Measurements from ENCODE around the gene MELK. TPM values are rescaled to one million over a fixed set of nuclear protein-coding genes. Genes with fewer than 3 reads are reported as not detected.
A peak's percentile ranks its signal among the peaks of the same experiment; 100 is the strongest.

Gene MELK
- total RNA-seq, 1 donor from 2014 or later: 10.6 TPM

DNA sequence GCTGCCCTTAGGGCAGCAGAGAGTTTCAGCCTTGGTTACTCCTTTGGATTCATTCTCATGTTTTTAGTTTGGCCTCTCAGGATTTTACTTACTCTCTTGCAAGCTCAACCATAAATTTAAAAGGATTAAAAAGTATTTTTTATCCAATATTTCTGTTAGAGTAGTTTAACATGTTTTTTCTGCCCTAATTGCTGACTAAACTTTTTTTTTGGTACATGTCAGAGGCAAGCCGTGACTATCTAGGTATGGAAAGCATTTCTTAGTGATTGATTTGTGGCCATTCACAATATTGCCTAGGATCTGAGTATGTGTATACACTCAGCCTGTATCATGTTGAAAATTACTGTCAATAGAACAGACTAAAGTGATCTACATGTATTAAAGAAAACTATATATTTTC, 92.1 kb downstream of the MELK start:
- no peaks in the 10 kb centered on the region for H3K36me3 Mint-ChIP-seq (ENCODE audit: low read depth, unreplicated experiment)
- H3K27me3 Mint-ChIP-seq (ENCODE audit: unreplicated experiment): no peaks in the 10 kb centered on the region
- no peak for DNase-seq (ENCODE audit: low spot score)
- TF ChIP-seq, protein P1, sequence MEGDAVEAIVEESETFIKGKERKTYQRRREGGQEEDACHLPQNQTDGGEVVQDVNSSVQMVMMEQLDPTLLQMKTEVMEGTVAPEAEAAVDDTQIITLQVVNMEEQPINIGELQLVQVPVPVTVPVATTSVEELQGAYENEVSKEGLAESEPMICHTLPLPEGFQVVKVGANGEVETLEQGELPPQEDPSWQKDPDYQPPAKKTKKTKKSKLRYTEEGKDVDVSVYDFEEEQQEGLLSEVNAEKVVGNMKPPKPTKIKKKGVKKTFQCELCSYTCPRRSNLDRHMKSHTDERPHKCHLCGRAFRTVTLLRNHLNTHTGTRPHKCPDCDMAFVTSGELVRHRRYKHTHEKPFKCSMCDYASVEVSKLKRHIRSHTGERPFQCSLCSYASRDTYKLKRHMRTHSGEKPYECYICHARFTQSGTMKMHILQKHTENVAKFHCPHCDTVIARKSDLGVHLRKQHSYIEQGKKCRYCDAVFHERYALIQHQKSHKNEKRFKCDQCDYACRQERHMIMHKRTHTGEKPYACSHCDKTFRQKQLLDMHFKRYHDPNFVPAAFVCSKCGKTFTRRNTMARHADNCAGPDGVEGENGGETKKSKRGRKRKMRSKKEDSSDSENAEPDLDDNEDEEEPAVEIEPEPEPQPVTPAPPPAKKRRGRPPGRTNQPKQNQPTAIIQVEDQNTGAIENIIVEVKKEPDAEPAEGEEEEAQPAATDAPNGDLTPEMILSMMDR (IDR thresholded peaks at IDR 0.05; ENCODE audit: unreplicated experiment): no peak
- H3K4me1 Mint-ChIP-seq (ENCODE audit: unreplicated experiment): peaks cover 15% of the 10 kb centered on the region
- no peak overlapping the region for H3K27ac Mint-ChIP-seq (ENCODE audit: unreplicated experiment)
- no peaks in the 10 kb centered on the region for H3K9me3 Mint-ChIP-seq (ENCODE audit: unreplicated experiment)
- H3K4me3 Mint-ChIP-seq (ENCODE audit: unreplicated experiment): no peak overlapping the region

DNA sequence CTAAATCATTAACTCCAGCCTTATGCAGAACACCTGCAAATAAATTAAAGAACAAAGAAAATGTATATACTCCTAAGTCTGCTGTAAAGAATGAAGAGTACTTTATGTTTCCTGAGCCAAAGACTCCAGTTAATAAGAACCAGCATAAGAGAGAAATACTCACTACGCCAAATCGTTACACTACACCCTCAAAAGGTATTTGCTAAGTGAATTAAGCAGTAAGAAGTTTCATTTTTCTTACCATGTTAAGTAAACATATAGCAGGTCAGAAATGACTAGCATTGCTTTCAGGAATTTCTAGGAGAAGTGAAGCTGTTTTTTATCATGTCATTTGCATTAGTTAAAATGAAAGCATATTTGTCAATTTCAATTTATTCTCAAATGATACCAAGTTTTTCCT, 92.7 kb downstream of the MELK start:
- H3K9me3 Mint-ChIP-seq (ENCODE audit: unreplicated experiment): no peaks in the 10 kb centered on the region
- H3K27ac Mint-ChIP-seq (ENCODE audit: unreplicated experiment): no peak overlapping the region
- H3K4me3 Mint-ChIP-seq (ENCODE audit: unreplicated experiment): no peak overlapping the region
- no peak for DNase-seq (ENCODE audit: low spot score)
- H3K4me1 Mint-ChIP-seq (ENCODE audit: unreplicated experiment): peaks cover 15% of the 10 kb centered on the region
- H3K36me3 Mint-ChIP-seq (ENCODE audit: low read depth, unreplicated experiment): no peaks in the 10 kb centered on the region
- TF ChIP-seq, protein P1 (IDR thresholded peaks at IDR 0.05; ENCODE audit: unreplicated experiment): no peak
- H3K27me3 Mint-ChIP-seq (ENCODE audit: unreplicated experiment): no peaks in the 10 kb centered on the region

DNA sequence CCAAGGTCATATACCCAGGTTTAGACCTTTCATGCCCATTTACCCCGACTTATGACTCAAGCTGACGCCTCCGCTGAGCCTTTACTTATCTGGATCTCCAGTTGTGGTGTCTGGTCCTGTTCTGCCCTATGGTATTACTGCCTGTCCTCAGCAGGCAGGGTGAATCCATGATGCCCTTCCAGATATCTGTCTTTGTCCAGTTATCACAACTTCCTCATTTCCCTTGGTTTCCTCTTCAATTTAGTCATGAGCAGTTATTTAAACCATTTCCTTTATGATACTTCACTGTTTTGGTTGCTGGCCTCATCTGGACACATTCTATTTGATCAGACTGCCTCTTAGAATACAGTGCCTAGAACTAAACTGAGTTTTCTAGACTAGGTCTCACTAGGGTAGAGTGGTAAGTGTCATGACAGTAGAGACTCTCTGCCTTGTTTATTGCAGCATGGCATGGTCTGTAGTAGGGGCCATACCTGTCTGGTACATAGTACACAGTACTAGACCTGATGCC, 93.3 kb downstream of the MELK start:
- Mint-ChIP-seq H3K4me3 (ENCODE audit: unreplicated experiment) (no peak overlapping the region), H3K4me1 (ENCODE audit: unreplicated experiment) (peaks cover 15% of the 10 kb centered on the region), H3K27me3 (ENCODE audit: unreplicated experiment) (no peaks in the 10 kb centered on the region), H3K27ac (ENCODE audit: unreplicated experiment) (peak overlapping the region; percentile 84), H3K9me3 (ENCODE audit: unreplicated experiment) (no peaks in the 10 kb centered on the region), H3K36me3 (ENCODE audit: low read depth, unreplicated experiment) (no peaks in the 10 kb centered on the region)
- TF ChIP-seq, protein P1 (IDR thresholded peaks at IDR 0.05; ENCODE audit: unreplicated experiment): no peak
- DNase-seq (ENCODE audit: low spot score): no peak

DNA sequence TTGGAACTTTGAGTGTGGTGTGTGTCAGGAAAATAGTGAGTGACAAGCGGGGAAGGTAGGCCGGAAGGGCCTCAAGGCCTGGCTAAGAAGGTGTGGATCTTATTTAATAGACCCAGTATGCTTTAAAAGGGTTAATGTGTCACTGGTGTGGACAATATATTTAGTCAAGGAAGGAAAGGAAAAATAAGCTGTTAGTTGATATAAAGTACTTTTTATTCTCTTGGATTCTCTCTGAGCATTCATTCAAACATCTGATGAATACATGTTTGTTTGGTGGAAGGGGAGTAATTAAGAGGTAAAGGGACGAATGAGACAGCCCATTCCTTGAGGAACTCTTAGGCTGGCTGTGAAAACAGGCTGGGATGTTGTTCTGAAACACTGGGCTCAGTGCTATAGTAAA, 98.9 kb downstream of the MELK start:
- Mint-ChIP-seq H3K27ac (ENCODE audit: unreplicated experiment) (no peak overlapping the region), H3K4me3 (ENCODE audit: unreplicated experiment) (no peak overlapping the region)
- TF ChIP-seq, protein P1 (IDR thresholded peaks at IDR 0.05; ENCODE audit: unreplicated experiment): no peak

DNA sequence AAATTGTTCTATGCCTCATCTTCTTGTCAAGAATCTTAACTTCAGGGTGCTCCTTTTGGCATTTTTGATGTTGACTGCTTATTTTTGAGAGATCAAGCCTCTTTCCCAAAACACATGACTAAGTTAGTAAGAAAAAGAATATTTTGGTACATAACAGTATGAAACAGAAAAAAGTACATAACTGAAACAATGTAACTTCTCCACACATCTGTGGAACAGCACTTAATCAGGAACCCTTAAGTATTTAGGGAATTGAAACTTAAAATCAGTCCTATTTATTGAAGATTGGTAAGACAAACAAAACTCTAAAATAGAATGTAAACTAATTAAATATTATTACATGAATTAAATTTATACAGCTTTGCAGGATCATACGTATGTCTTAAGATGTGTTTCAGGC, 103.4 kb downstream of the MELK start:
- Mint-ChIP-seq H3K27me3 (ENCODE audit: unreplicated experiment) (peaks cover 2% of the 10 kb centered on the region), H3K27ac (ENCODE audit: unreplicated experiment) (no peak overlapping the region), H3K4me1 (ENCODE audit: unreplicated experiment) (no peaks in the 10 kb centered on the region), H3K9me3 (ENCODE audit: unreplicated experiment) (no peaks in the 10 kb centered on the region), H3K4me3 (ENCODE audit: unreplicated experiment) (no peak overlapping the region), H3K36me3 (ENCODE audit: low read depth, unreplicated experiment) (peaks cover 4% of the 10 kb centered on the region)
- TF ChIP-seq, protein P1 (IDR thresholded peaks at IDR 0.05; ENCODE audit: unreplicated experiment): no peak
- DNase-seq (ENCODE audit: low spot score): no peak

More for the DNA sequence above, 98.9 kb downstream of the MELK start:
- no peak for DNase-seq (ENCODE audit: low spot score)
- no peaks in the 10 kb centered on the region for H3K36me3 Mint-ChIP-seq (ENCODE audit: low read depth, unreplicated experiment)
- H3K27me3 Mint-ChIP-seq (ENCODE audit: unreplicated experiment): no peaks in the 10 kb centered on the region
- no peaks in the 10 kb centered on the region for H3K9me3 Mint-ChIP-seq (ENCODE audit: unreplicated experiment)
- H3K4me1 Mint-ChIP-seq (ENCODE audit: unreplicated experiment): peaks cover 4% of the 10 kb centered on the region
